ENCODE results near the gene ENG.

DNA sequence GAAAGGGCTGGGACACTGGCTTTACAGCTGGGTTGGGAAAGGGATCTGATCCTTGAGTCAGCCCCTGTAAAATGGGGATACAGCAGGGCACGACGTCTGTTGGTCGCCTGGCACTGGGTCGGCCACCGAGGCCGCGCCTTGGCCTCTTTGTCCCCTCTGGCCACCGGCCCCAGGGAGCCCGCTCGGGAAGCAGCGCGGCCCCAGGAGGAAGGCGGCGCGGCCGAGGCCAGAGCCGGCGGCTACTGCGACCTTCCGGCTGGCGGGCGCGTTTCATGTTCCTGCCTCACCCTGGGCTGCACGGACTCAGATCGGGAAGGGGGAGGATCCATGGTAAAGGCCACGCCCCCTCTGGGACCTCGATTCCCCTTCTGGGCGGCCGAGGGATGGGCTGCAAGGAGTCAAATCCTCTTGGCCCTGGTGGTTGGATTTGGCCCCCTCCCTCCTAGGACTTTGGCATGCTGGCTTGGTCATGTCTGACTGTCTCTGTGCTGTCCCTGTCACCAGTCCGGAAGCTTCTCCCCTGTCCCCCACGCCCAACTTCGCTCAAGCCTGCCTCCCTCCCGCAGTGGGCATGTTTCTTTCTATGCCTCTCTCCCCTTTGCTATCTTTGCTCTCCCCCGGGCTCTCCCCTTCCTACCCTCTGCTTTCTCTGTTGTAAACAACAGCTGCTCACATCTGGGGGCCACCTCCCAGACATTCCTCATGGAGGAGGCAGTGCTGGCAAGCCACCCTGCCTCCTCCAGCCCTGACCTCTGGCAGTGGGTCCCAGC is 26.0 kb downstream of the ENG start:
- TF ChIP-seq, protein P1, sequence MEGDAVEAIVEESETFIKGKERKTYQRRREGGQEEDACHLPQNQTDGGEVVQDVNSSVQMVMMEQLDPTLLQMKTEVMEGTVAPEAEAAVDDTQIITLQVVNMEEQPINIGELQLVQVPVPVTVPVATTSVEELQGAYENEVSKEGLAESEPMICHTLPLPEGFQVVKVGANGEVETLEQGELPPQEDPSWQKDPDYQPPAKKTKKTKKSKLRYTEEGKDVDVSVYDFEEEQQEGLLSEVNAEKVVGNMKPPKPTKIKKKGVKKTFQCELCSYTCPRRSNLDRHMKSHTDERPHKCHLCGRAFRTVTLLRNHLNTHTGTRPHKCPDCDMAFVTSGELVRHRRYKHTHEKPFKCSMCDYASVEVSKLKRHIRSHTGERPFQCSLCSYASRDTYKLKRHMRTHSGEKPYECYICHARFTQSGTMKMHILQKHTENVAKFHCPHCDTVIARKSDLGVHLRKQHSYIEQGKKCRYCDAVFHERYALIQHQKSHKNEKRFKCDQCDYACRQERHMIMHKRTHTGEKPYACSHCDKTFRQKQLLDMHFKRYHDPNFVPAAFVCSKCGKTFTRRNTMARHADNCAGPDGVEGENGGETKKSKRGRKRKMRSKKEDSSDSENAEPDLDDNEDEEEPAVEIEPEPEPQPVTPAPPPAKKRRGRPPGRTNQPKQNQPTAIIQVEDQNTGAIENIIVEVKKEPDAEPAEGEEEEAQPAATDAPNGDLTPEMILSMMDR (conservative IDR thresholded peaks at IDR 0.05; ENCODE audit: low read depth, low read length), result no peak
- TF ChIP-seq SMC3 (IDR thresholded peaks at IDR 0.05; ENCODE audit: low read depth, low read length) (no peak), RAD21 (IDR thresholded peaks at IDR 0.05; ENCODE audit: low read length) (peak; percentile 17; the same call in 1 of the 2 replicates)
- TF ChIP-seq, protein P2, sequence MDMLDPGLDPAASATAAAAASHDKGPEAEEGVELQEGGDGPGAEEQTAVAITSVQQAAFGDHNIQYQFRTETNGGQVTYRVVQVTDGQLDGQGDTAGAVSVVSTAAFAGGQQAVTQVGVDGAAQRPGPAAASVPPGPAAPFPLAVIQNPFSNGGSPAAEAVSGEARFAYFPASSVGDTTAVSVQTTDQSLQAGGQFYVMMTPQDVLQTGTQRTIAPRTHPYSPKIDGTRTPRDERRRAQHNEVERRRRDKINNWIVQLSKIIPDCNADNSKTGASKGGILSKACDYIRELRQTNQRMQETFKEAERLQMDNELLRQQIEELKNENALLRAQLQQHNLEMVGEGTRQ (IDR thresholded peaks at IDR 0.05; ENCODE audit: low read depth, low read length), result no peak
